Vagina (tissue), 2 donors: ENCODE measurements around the gene PDE11A.

ENCODE experiments used
- CTCF ChIP-seq, 3 experiments: fragments of 450-650 bp in 2 of 3; fragments of 200-600 bp in 1 of 3; sonication (generic) in 1 of 3; IDR thresholded peaks; one replicate each; pipeline ENCODE4 v1.5.1; 2017 to 2019; ENCODE audit warnings: antibody characterized with exemption in 3 of 3, mild to moderate bottlenecking in 2 of 3, moderate library complexity in 2 of 3
- POLR2AphosphoS5 ChIP-seq, 2 donors: sonication (generic); formaldehyde crosslinking; IDR thresholded peaks; one replicate each; pipeline ENCODE4 v1.9.0; 2017; ENCODE audit warnings: antibody characterized with exemption in 2 of 2, mild to moderate bottlenecking in 2 of 2, low read depth in 1 of 2; ENCODE audit not compliant: insufficient read depth in 1 of 2

DNA sequence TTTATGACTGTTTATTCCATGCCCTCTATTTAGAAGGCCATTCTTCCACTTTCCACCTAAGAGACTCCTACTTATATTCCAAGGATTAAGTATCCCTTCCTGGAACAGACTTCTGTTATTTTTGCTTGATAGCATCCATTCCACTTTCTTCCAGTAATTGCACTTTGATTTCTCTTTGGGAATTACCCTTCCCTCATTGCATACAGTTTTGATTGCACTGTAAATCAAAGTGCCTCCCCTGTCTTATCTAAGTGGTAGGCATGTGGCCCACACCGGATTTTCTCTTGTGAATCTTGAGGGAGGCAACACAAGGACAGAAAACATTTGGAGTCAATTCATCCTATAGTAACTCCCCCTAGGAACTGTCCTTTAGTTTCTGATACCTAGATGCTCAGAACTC, 120.4 kb downstream of the PDE11A start:
- TF ChIP-seq POLR2AphosphoS5 (IDR thresholded peaks at IDR 0.05; ENCODE audit: insufficient read depth in 1 of 2, low read depth in 1 of 2): no peak
- no peak for TF ChIP-seq CTCF (IDR thresholded peaks at IDR 0.05)
